ENCODE data around the gene APOH. TPM values are rescaled to one million over a fixed set of nuclear protein-coding genes. Genes with fewer than 3 reads are reported as not detected.

The APOH gene
- total RNA-seq, 1 experiment from 2014 or later = 1.2 TPM

DNA sequence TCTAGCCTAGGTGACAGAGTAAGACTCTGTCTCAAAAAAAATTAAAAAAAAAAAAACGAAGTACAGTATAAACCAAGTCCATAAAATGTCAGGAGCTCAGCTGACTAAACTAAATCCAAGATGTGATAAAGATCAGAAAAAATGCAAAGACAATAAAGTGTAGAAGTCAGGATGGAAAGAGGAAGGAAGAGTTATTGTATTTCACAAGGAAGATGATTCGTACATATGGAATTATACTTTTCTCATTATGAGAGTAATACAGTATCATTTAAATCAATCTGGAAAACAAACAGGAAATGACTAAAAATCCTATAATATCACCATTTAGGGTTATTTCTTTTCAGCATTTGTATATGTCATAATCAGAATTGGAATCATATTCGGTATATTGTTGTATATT, 11.4 kb upstream of the APOH start:
- no peak for ATAC-seq
- POLR2A ChIA-PET = interaction anchor here (0.6 kb wide), 2 partner anchors 11 to 345 kb away, joined by 4 to 6 read pairs; no protein-coding TSS in a partner anchor
- H3K27ac ChIP-seq (ENCODE audit: low read length) = no peak overlapping the region
- BruUV-seq (replicated peaks) = no TSS peak
- intact Hi-C loops (cut with micrococcal nuclease; ENCODE audit: unreplicated experiment) (no loop called here), in situ Hi-C loops (cut with HindIII; ENCODE audit: low pct_unique_long_range_greater_than_20kb, low sequenced_read_pairs) (no loop called here)
- no peaks in the 10 kb centered on the region for H3K36me3 ChIP-seq (ENCODE audit: control insufficient read depth, insufficient read depth, low read length)
- no peaks in the 10 kb centered on the region for H3K27me3 ChIP-seq (ENCODE audit: control insufficient read depth, insufficient read depth, low read length)
- DNase-seq (ENCODE audit: low read depth, low spot score) = no peak
- TF ChIP-seq, protein P1, sequence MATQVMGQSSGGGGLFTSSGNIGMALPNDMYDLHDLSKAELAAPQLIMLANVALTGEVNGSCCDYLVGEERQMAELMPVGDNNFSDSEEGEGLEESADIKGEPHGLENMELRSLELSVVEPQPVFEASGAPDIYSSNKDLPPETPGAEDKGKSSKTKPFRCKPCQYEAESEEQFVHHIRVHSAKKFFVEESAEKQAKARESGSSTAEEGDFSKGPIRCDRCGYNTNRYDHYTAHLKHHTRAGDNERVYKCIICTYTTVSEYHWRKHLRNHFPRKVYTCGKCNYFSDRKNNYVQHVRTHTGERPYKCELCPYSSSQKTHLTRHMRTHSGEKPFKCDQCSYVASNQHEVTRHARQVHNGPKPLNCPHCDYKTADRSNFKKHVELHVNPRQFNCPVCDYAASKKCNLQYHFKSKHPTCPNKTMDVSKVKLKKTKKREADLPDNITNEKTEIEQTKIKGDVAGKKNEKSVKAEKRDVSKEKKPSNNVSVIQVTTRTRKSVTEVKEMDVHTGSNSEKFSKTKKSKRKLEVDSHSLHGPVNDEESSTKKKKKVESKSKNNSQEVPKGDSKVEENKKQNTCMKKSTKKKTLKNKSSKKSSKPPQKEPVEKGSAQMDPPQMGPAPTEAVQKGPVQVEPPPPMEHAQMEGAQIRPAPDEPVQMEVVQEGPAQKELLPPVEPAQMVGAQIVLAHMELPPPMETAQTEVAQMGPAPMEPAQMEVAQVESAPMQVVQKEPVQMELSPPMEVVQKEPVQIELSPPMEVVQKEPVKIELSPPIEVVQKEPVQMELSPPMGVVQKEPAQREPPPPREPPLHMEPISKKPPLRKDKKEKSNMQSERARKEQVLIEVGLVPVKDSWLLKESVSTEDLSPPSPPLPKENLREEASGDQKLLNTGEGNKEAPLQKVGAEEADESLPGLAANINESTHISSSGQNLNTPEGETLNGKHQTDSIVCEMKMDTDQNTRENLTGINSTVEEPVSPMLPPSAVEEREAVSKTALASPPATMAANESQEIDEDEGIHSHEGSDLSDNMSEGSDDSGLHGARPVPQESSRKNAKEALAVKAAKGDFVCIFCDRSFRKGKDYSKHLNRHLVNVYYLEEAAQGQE (IDR thresholded peaks at IDR 0.05; ENCODE audit: insufficient read depth in 1 of 2, low read depth in 2 of 2, low read length in 1 of 2) = no peak
- TF ChIP-seq SIN3A (IDR thresholded peaks at IDR 0.05; ENCODE audit: borderline replicate concordance, insufficient read depth, low read depth, low read length) (no peak), POLR2AphosphoS5 (IDR thresholded peaks at IDR 0.05; ENCODE audit: low read depth, low read length) (no peak)
- H3K4me1 ChIP-seq (ENCODE audit: control insufficient read depth, insufficient read depth, low read length) = no peaks in the 10 kb centered on the region
- no peak overlapping the region for H3K4me3 ChIP-seq (ENCODE audit: low read depth in 2 of 2, low read length in 2 of 2)
- CTCF ChIA-PET = no interaction called here
- no peaks in the 10 kb centered on the region for H3K9me3 ChIP-seq (ENCODE audit: control insufficient read depth, insufficient read depth, low read depth, low read length)

DNA sequence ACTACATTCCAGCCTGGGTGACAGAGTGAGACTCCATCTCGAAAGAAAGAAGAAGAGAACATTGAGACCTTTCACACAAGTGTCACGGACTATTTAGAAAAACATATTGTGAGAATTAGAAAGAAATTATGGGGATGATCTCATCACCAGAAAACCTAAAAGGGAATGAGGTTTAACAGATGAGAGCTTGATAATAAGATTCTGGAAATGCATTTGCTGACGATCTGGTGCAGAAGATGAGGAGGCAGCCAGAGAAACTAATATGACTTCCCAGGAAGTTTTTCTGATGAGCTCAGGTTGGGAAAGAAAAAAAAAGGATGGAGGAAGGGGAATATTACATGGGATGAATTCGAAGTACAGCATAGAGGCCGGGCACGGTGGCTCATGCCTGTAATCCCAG, 10.8 kb upstream of the APOH start:
- H3K27ac ChIP-seq (ENCODE audit: low read length) = no peak overlapping the region
- CTCF ChIA-PET = no interaction called here
- no peak overlapping the region for H3K4me3 ChIP-seq (ENCODE audit: low read depth in 2 of 2, low read length in 2 of 2)
- H3K4me1 ChIP-seq (ENCODE audit: control insufficient read depth, insufficient read depth, low read length) = no peaks in the 10 kb centered on the region
- in situ Hi-C loops (cut with HindIII; ENCODE audit: low pct_unique_long_range_greater_than_20kb, low sequenced_read_pairs) (no loop called here), intact Hi-C loops (cut with micrococcal nuclease; ENCODE audit: unreplicated experiment) (no loop called here)
- no peak for ATAC-seq
- no peaks in the 10 kb centered on the region for H3K36me3 ChIP-seq (ENCODE audit: control insufficient read depth, insufficient read depth, low read length)
- DNase-seq (ENCODE audit: low read depth, low spot score) = no peak
- no TSS peak for BruUV-seq (replicated peaks)
- H3K9me3 ChIP-seq (ENCODE audit: control insufficient read depth, insufficient read depth, low read depth, low read length) = no peaks in the 10 kb centered on the region
- H3K27me3 ChIP-seq (ENCODE audit: control insufficient read depth, insufficient read depth, low read length) = no peaks in the 10 kb centered on the region
- POLR2A ChIA-PET = no interaction called here
- TF ChIP-seq, protein P2, sequence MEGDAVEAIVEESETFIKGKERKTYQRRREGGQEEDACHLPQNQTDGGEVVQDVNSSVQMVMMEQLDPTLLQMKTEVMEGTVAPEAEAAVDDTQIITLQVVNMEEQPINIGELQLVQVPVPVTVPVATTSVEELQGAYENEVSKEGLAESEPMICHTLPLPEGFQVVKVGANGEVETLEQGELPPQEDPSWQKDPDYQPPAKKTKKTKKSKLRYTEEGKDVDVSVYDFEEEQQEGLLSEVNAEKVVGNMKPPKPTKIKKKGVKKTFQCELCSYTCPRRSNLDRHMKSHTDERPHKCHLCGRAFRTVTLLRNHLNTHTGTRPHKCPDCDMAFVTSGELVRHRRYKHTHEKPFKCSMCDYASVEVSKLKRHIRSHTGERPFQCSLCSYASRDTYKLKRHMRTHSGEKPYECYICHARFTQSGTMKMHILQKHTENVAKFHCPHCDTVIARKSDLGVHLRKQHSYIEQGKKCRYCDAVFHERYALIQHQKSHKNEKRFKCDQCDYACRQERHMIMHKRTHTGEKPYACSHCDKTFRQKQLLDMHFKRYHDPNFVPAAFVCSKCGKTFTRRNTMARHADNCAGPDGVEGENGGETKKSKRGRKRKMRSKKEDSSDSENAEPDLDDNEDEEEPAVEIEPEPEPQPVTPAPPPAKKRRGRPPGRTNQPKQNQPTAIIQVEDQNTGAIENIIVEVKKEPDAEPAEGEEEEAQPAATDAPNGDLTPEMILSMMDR (IDR thresholded peaks at IDR 0.05) = no peak
- no peak for TF ChIP-seq SIN3A (IDR thresholded peaks at IDR 0.05; ENCODE audit: borderline replicate concordance, insufficient read depth, low read depth, low read length)
- no peak for TF ChIP-seq TCF7L2 (IDR thresholded peaks at IDR 0.05; ENCODE audit: low read depth, low read length)
- no peak for TF ChIP-seq POLR2AphosphoS5 (IDR thresholded peaks at IDR 0.05; ENCODE audit: low read depth, low read length)
- TF ChIP-seq, protein P1 (IDR thresholded peaks at IDR 0.05; ENCODE audit: insufficient read depth in 1 of 2, low read depth in 2 of 2, low read length in 1 of 2) = no peak
